ENCODE data around the gene NCKAP5.

GRCh38 chr2:133526530-133527300, 41.5 kb downstream of the NCKAP5 start:
- no peak for TF ChIP-seq POLR2A (IDR thresholded peaks at IDR 0.05; ENCODE audit: extremely low read depth, insufficient read length)
- TF ChIP-seq, protein P1, sequence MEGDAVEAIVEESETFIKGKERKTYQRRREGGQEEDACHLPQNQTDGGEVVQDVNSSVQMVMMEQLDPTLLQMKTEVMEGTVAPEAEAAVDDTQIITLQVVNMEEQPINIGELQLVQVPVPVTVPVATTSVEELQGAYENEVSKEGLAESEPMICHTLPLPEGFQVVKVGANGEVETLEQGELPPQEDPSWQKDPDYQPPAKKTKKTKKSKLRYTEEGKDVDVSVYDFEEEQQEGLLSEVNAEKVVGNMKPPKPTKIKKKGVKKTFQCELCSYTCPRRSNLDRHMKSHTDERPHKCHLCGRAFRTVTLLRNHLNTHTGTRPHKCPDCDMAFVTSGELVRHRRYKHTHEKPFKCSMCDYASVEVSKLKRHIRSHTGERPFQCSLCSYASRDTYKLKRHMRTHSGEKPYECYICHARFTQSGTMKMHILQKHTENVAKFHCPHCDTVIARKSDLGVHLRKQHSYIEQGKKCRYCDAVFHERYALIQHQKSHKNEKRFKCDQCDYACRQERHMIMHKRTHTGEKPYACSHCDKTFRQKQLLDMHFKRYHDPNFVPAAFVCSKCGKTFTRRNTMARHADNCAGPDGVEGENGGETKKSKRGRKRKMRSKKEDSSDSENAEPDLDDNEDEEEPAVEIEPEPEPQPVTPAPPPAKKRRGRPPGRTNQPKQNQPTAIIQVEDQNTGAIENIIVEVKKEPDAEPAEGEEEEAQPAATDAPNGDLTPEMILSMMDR (IDR thresholded peaks at IDR 0.05; ENCODE audit: low read depth, low read length), result no peak
- TF ChIP-seq MYC (IDR thresholded peaks at IDR 0.05; ENCODE audit: low read depth, low read length), result no peak

All from NB4 (cell line).